Measurements from ENCODE around the gene NOTCH1. TPM values are rescaled to one million over a fixed set of nuclear protein-coding genes. Genes with fewer than 3 reads are reported as not detected.

The NOTCH1 gene
- total RNA-seq, 1 experiment from 2014 or later, result 39.2 TPM

GRCh38 chr9:136514022-136514714 is 31.7 kb downstream of the NOTCH1 start:
- ChIA-PET POLR2A (ENCODE audit: unreplicated experiment) (no interaction called here), CTCF (no interaction called here)
- Histone ChIP-seq H3K4me1 (replicated peaks; ENCODE audit: insufficient read depth) (no peaks in the 10 kb centered on the region), H3K4me3 (no peak overlapping the region), H3K27ac (no peak overlapping the region), H3K4me2 (no peak overlapping the region), H3K9me3 (ENCODE audit: insufficient read depth, low read depth) (no peaks in the 10 kb centered on the region), H3F3A (ENCODE audit: insufficient read depth, low read depth) (no peaks in the 10 kb centered on the region), H3K9me2 (ENCODE audit: insufficient read depth) (no peaks in the 10 kb centered on the region), H3K36me3 (ENCODE audit: low read depth) (no peaks in the 10 kb centered on the region), H3K79me2 (ENCODE audit: low read depth) (no peaks in the 10 kb centered on the region), H3K27me3 (ENCODE audit: insufficient read depth, low read depth) (no peaks in the 10 kb centered on the region), H4K20me1 (ENCODE audit: insufficient read depth) (no peaks in the 10 kb centered on the region; the same call in 1 of the 2 replicates), H2AFZ (no peak overlapping the region)
- TF ChIP-seq CTCF (conservative IDR thresholded peaks at IDR 0.05) (no peak), EZH2 (IDR thresholded peaks at IDR 0.05; ENCODE audit: low read depth) (no peak)
- no peak for DNase-seq
- BruUV-seq (replicated peaks), result no TSS peak
- intact Hi-C loops (cut with micrococcal nuclease; ENCODE audit: unreplicated experiment), result no loop called here

DNA sequence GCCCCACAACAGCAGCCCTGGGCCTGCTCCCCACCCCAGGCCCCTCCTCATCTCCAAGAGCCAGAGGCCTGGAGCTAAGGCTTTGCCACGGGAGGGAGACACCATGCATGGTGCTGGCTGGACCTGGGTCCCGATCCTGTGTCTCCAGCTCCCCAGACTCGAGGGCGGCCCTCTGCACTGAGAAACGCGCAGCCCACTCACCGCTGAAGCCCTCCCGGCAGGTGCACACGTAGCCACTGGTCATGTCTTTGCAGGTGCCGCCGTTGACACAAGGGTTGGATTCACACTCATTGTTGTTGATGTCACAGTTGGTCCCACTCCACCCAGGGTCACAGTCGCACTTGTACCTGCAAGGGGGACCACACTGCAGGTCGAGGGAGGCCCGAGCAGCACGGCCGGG is 32.7 kb downstream of the NOTCH1 start:
- no peak overlapping the region for H3K4me3 ChIP-seq
- no peak for DNase-seq
- H3K4me2 ChIP-seq, result no peak overlapping the region
- no TSS peak for BruUV-seq (replicated peaks)
- H3K9me3 ChIP-seq (ENCODE audit: insufficient read depth, low read depth), result no peaks in the 10 kb centered on the region
- H3K79me2 ChIP-seq (ENCODE audit: low read depth), result no peaks in the 10 kb centered on the region
- H2AFZ ChIP-seq, result no peak overlapping the region
- no peaks in the 10 kb centered on the region; the same call in 1 of the 2 replicates for H4K20me1 ChIP-seq (ENCODE audit: insufficient read depth)
- ChIA-PET CTCF (no interaction called here), POLR2A (ENCODE audit: unreplicated experiment) (no interaction called here)
- no peaks in the 10 kb centered on the region for H3K9me2 ChIP-seq (ENCODE audit: insufficient read depth)
- no peaks in the 10 kb centered on the region for H3F3A ChIP-seq (ENCODE audit: insufficient read depth, low read depth)
- H3K4me1 ChIP-seq (replicated peaks; ENCODE audit: insufficient read depth), result no peaks in the 10 kb centered on the region
- no peaks in the 10 kb centered on the region for H3K36me3 ChIP-seq (ENCODE audit: low read depth)
- no peaks in the 10 kb centered on the region for H3K27me3 ChIP-seq (ENCODE audit: insufficient read depth, low read depth)
- intact Hi-C loops (cut with micrococcal nuclease; ENCODE audit: unreplicated experiment), result no loop called here
- TF ChIP-seq EZH2 (IDR thresholded peaks at IDR 0.05; ENCODE audit: low read depth) (no peak), CTCF (conservative IDR thresholded peaks at IDR 0.05) (no peak)
- H3K27ac ChIP-seq, result no peak overlapping the region

- no peak for DNase-seq
- ChIA-PET POLR2A (ENCODE audit: unreplicated experiment) (no interaction called here), CTCF (no interaction called here)
- Histone ChIP-seq H3K27ac (no peak overlapping the region), H3K4me3 (no peak overlapping the region), H2AFZ (no peak overlapping the region), H3K27me3 (ENCODE audit: insufficient read depth, low read depth) (no peaks in the 10 kb centered on the region), H4K20me1 (ENCODE audit: insufficient read depth) (no peaks in the 10 kb centered on the region; the same call in 1 of the 2 replicates), H3K36me3 (ENCODE audit: low read depth) (no peaks in the 10 kb centered on the region), H3K4me1 (replicated peaks; ENCODE audit: insufficient read depth) (no peaks in the 10 kb centered on the region), H3K4me2 (no peak overlapping the region), H3F3A (ENCODE audit: insufficient read depth, low read depth) (no peaks in the 10 kb centered on the region), H3K9me3 (ENCODE audit: insufficient read depth, low read depth) (no peaks in the 10 kb centered on the region), H3K9me2 (ENCODE audit: insufficient read depth) (no peaks in the 10 kb centered on the region), H3K79me2 (ENCODE audit: low read depth) (no peaks in the 10 kb centered on the region)
- BruUV-seq (replicated peaks), result no TSS peak
- intact Hi-C loops (cut with micrococcal nuclease; ENCODE audit: unreplicated experiment), result no loop called here
- no peak for TF ChIP-seq CTCF (conservative IDR thresholded peaks at IDR 0.05)
- no peak for TF ChIP-seq EZH2 (IDR thresholded peaks at IDR 0.05; ENCODE audit: low read depth)
Measured at GRCh38 chr9:136512651-136513071, 33.2 kb downstream of the NOTCH1 start.
